ENCODE measurements around the gene TOR1A. TPM values are rescaled to one million over a fixed set of nuclear protein-coding genes. Genes with fewer than 3 reads are reported as not detected.

Gene TOR1A
- total and polyA plus RNA-seq, 2 experiments from 2014 or later: 23.6 to 45.7 TPM

DNA sequence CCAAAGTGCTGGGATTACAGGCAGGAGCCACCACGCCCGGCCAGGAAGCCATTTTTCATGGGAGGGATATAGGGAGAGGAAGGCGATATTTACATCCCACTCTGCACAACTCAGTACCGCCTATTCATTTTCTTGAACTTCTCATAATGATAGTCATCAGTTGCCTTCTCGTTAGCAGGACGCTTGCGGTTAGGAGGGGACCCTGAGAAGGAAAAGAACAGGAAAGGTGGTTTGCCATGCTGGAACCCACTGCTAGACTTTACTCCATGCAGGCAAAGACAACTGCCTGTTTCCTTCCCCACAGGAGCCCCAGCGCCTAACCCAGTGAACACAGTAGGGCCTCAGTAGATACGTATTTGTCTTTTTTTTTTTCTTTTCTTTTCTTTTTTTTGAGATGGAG is 4.1 kb upstream of the TOR1A start:
- no peak for ATAC-seq

More for the DNA sequence above, 4.1 kb upstream of the TOR1A start:
- Histone ChIP-seq H3K79me2 (replicated peaks; ENCODE audit: insufficient read depth) (peaks cover under 1% of the 10 kb centered on the region; the same call in 1 of the 2 replicates), H3F3A (replicated peaks; ENCODE audit: low read depth) (no peaks in the 10 kb centered on the region), H3K36me3 (ENCODE audit: insufficient read depth) (peaks cover 26% of the 10 kb centered on the region), H3K4me2 (no peak overlapping the region), H3K27ac (ENCODE audit: low read depth) (no peak overlapping the region), H3K27me3 (ENCODE audit: insufficient read depth) (no peaks in the 10 kb centered on the region), H4K20me1 (replicated peaks; ENCODE audit: insufficient read depth) (no peaks in the 10 kb centered on the region), H3K4me1 (ENCODE audit: insufficient read depth) (no peaks in the 10 kb centered on the region), H2AFZ (no peak overlapping the region), H3K4me3 (no peak overlapping the region), H3K9me2 (ENCODE audit: insufficient read depth) (no peaks in the 10 kb centered on the region)
- Mint-ChIP-seq H3K9me3 (no peaks in the 10 kb centered on the region), H3K27me3 (ENCODE audit: insufficient read depth, low read depth, poor library complexity) (peaks cover 10% of the 10 kb centered on the region), H3K4me1 (peaks cover under 1% of the 10 kb centered on the region; the same call in 1 of the 3 replicates), H3K27ac (no peak overlapping the region), H3K4me3 (no peak overlapping the region), H3K36me3 (ENCODE audit: low read depth) (peaks cover 45% of the 10 kb centered on the region)
- no peak for TF ChIP-seq NANOG (IDR thresholded peaks at IDR 0.05; ENCODE audit: borderline replicate concordance)
- no peak for TF ChIP-seq POLR2AphosphoS5 (IDR thresholded peaks at IDR 0.05; ENCODE audit: low read depth)
- TF ChIP-seq EZH2 (IDR thresholded peaks at IDR 0.05; ENCODE audit: low read depth, unreplicated experiment): no peak
- TF ChIP-seq EZH2phosphoT487 (IDR thresholded peaks at IDR 0.05; ENCODE audit: unreplicated experiment): no peak
- no peak for TF ChIP-seq STAT1 (IDR thresholded peaks at IDR 0.05; ENCODE audit: unreplicated experiment)
- TF ChIP-seq, protein P1, sequence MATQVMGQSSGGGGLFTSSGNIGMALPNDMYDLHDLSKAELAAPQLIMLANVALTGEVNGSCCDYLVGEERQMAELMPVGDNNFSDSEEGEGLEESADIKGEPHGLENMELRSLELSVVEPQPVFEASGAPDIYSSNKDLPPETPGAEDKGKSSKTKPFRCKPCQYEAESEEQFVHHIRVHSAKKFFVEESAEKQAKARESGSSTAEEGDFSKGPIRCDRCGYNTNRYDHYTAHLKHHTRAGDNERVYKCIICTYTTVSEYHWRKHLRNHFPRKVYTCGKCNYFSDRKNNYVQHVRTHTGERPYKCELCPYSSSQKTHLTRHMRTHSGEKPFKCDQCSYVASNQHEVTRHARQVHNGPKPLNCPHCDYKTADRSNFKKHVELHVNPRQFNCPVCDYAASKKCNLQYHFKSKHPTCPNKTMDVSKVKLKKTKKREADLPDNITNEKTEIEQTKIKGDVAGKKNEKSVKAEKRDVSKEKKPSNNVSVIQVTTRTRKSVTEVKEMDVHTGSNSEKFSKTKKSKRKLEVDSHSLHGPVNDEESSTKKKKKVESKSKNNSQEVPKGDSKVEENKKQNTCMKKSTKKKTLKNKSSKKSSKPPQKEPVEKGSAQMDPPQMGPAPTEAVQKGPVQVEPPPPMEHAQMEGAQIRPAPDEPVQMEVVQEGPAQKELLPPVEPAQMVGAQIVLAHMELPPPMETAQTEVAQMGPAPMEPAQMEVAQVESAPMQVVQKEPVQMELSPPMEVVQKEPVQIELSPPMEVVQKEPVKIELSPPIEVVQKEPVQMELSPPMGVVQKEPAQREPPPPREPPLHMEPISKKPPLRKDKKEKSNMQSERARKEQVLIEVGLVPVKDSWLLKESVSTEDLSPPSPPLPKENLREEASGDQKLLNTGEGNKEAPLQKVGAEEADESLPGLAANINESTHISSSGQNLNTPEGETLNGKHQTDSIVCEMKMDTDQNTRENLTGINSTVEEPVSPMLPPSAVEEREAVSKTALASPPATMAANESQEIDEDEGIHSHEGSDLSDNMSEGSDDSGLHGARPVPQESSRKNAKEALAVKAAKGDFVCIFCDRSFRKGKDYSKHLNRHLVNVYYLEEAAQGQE (IDR thresholded peaks at IDR 0.05; ENCODE audit: unreplicated experiment): no peak
- TF ChIP-seq, protein P2, sequence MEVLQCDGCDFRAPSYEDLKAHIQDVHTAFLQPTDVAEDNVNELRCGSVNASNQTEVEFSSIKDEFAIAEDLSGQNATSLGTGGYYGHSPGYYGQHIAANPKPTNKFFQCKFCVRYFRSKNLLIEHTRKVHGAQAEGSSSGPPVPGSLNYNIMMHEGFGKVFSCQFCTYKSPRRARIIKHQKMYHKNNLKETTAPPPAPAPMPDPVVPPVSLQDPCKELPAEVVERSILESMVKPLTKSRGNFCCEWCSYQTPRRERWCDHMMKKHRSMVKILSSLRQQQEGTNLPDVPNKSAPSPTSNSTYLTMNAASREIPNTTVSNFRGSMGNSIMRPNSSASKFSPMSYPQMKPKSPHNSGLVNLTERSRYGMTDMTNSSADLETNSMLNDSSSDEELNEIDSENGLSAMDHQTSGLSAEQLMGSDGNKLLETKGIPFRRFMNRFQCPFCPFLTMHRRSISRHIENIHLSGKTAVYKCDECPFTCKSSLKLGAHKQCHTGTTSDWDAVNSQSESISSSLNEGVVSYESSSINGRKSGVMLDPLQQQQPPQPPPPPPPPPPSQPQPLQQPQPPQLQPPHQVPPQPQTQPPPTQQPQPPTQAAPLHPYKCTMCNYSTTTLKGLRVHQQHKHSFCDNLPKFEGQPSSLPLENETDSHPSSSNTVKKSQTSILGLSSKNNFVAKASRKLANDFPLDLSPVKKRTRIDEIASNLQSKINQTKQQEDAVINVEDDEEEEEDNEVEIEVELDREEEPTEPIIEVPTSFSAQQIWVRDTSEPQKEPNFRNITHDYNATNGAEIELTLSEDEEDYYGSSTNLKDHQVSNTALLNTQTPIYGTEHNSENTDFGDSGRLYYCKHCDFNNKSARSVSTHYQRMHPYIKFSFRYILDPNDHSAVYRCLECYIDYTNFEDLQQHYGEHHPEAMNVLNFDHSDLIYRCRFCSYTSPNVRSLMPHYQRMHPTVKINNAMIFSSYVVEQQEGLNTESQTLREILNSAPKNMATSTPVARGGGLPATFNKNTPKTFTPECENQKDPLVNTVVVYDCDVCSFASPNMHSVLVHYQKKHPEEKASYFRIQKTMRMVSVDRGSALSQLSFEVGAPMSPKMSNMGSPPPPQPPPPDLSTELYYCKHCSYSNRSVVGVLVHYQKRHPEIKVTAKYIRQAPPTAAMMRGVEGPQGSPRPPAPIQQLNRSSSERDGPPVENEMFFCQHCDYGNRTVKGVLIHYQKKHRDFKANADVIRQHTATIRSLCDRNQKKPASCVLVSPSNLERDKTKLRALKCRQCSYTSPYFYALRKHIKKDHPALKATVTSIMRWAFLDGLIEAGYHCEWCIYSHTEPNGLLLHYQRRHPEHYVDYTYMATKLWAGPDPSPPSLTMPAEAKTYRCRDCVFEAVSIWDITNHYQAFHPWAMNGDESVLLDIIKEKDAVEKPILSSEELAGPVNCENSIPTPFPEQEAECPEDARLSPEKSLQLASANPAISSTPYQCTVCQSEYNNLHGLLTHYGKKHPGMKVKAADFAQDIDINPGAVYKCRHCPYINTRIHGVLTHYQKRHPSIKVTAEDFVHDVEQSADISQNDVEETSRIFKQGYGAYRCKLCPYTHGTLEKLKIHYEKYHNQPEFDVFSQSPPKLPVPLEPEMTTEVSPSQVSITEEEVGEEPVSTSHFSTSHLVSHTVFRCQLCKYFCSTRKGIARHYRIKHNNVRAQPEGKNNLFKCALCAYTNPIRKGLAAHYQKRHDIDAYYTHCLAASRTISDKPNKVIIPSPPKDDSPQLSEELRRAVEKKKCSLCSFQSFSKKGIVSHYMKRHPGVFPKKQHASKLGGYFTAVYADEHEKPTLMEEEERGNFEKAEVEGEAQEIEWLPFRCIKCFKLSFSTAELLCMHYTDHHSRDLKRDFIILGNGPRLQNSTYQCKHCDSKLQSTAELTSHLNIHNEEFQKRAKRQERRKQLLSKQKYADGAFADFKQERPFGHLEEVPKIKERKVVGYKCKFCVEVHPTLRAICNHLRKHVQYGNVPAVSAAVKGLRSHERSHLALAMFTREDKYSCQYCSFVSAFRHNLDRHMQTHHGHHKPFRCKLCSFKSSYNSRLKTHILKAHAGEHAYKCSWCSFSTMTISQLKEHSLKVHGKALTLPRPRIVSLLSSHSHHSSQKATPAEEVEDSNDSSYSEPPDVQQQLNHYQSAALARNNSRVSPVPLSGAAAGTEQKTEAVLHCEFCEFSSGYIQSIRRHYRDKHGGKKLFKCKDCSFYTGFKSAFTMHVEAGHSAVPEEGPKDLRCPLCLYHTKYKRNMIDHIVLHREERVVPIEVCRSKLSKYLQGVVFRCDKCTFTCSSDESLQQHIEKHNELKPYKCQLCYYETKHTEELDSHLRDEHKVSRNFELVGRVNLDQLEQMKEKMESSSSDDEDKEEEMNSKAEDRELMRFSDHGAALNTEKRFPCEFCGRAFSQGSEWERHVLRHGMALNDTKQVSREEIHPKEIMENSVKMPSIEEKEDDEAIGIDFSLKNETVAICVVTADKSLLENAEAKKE (CRISPR knock-in tag; IDR thresholded peaks at IDR 0.05): no peak
- TF ChIP-seq ZNF331 (CRISPR knock-in tag; IDR thresholded peaks at IDR 0.05; ENCODE audit: low read depth): no peak
- TF ChIP-seq, protein P3, sequence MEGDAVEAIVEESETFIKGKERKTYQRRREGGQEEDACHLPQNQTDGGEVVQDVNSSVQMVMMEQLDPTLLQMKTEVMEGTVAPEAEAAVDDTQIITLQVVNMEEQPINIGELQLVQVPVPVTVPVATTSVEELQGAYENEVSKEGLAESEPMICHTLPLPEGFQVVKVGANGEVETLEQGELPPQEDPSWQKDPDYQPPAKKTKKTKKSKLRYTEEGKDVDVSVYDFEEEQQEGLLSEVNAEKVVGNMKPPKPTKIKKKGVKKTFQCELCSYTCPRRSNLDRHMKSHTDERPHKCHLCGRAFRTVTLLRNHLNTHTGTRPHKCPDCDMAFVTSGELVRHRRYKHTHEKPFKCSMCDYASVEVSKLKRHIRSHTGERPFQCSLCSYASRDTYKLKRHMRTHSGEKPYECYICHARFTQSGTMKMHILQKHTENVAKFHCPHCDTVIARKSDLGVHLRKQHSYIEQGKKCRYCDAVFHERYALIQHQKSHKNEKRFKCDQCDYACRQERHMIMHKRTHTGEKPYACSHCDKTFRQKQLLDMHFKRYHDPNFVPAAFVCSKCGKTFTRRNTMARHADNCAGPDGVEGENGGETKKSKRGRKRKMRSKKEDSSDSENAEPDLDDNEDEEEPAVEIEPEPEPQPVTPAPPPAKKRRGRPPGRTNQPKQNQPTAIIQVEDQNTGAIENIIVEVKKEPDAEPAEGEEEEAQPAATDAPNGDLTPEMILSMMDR (conservative IDR thresholded peaks at IDR 0.05; ENCODE audit: low read depth in 2 of 2): no peak
- no peak for TF ChIP-seq CREB1 (CRISPR knock-in tag; IDR thresholded peaks at IDR 0.05; ENCODE audit: low read depth)
- TF ChIP-seq ZNF114 (CRISPR knock-in tag; IDR thresholded peaks at IDR 0.05): no peak
- no peak for TF ChIP-seq JUNB (IDR thresholded peaks at IDR 0.05; ENCODE audit: unreplicated experiment)
- TF ChIP-seq, protein P4, sequence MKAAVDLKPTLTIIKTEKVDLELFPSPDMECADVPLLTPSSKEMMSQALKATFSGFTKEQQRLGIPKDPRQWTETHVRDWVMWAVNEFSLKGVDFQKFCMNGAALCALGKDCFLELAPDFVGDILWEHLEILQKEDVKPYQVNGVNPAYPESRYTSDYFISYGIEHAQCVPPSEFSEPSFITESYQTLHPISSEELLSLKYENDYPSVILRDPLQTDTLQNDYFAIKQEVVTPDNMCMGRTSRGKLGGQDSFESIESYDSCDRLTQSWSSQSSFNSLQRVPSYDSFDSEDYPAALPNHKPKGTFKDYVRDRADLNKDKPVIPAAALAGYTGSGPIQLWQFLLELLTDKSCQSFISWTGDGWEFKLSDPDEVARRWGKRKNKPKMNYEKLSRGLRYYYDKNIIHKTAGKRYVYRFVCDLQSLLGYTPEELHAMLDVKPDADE (IDR thresholded peaks at IDR 0.05): no peak
- no peak for DNase-seq (ENCODE audit: low spot score)

All from GM23338 (cell line).